C4-2B (cell line): Measurements from ENCODE around the gene CACNA2D3.

Experiments
- H3K27ac ChIP-seq: fragments of 450-650 bp; 2 replicates; pipeline ENCODE4 v1.5.1; 2017
- CTCF ChIP-seq: fragments of 450-650 bp; conservative IDR thresholded peaks from 2 replicates; pipeline ENCODE4 v1.5.1; 2017; ENCODE audit warnings: mild to moderate bottlenecking
- ZFX ChIP-seq: fragments of 450-650 bp; IDR thresholded peaks from 2 replicates; pipeline ENCODE4 v1.6.1; 2017

The CACNA2D3 gene

GRCh38 chr3:54850484-54851018, 728.2 kb downstream of the CACNA2D3 start:
- TF ChIP-seq ZFX, result no peak
- no peak for TF ChIP-seq CTCF
- no peak overlapping the region for H3K27ac ChIP-seq

GRCh38 chr3:54853573-54854404, 731.4 kb downstream of the CACNA2D3 start:
- no peak overlapping the region for H3K27ac ChIP-seq
- TF ChIP-seq CTCF (peak; percentile 91), ZFX (no peak)

- no peak overlapping the region for H3K27ac ChIP-seq
- TF ChIP-seq CTCF (no peak), ZFX (no peak)
These were observed 733.9 kb downstream of the CACNA2D3 start for GRCh38 chr3:54856271-54856670.

- H3K27ac ChIP-seq, result no peak overlapping the region
- TF ChIP-seq ZFX (no peak), CTCF (no peak)
These were observed 735.0 kb downstream of the CACNA2D3 start for GRCh38 chr3:54857343-54857742.

GRCh38 chr3:54858093-54858785, 735.9 kb downstream of the CACNA2D3 start:
- H3K27ac ChIP-seq, result no peak overlapping the region
- TF ChIP-seq ZFX (no peak), CTCF (no peak)

- TF ChIP-seq ZFX (no peak), CTCF (no peak)
- no peak overlapping the region for H3K27ac ChIP-seq
These were observed 736.8 kb downstream of the CACNA2D3 start for GRCh38 chr3:54859184-54859583.
